RPMI8226 (cell line): ENCODE results near the gene GALNT2.
A peak's percentile ranks its signal among the peaks of the same experiment; 100 is the strongest.

Experiments
- DNase-seq: peaks from one replicate; pipeline ENCODE4 v3.0.0-alpha.2; 2015

Gene GALNT2

GRCh38 chr1:230097370-230097769, 30.3 kb downstream of the GALNT2 start:
- no peak for DNase-seq

GRCh38 chr1:230098723-230099122, 31.7 kb downstream of the GALNT2 start:
- no peak for DNase-seq

- DNase-seq = no peak
Measured at GRCh38 chr1:230099465-230099864, 32.4 kb downstream of the GALNT2 start.

- no peak for DNase-seq
Measured at GRCh38 chr1:230100932-230101331, 33.9 kb downstream of the GALNT2 start.

GRCh38 chr1:230101556-230101955, 34.5 kb downstream of the GALNT2 start:
- no peak for DNase-seq

- DNase-seq = no peak
Measured at GRCh38 chr1:230102046-230102445, 35.0 kb downstream of the GALNT2 start.

- DNase-seq = no peak
Measured at GRCh38 chr1:230102472-230102871, 35.4 kb downstream of the GALNT2 start.

GRCh38 chr1:230103306-230104173, 36.5 kb downstream of the GALNT2 start:
- DNase-seq = no peak

GRCh38 chr1:230104395-230105244, 37.6 kb downstream of the GALNT2 start:
- DNase-seq = peak; percentile 92

- no peak for DNase-seq
Measured at GRCh38 chr1:230105245-230105753, 38.3 kb downstream of the GALNT2 start.

GRCh38 chr1:230105754-230106625, 39.0 kb downstream of the GALNT2 start:
- no peak for DNase-seq

- DNase-seq = no peak
Measured at GRCh38 chr1:230107941-230108340, 40.9 kb downstream of the GALNT2 start.

GRCh38 chr1:230108580-230108979, 41.5 kb downstream of the GALNT2 start:
- no peak for DNase-seq

GRCh38 chr1:230109066-230109465, 42.0 kb downstream of the GALNT2 start:
- no peak for DNase-seq

- peak; percentile 96 for DNase-seq
Measured at GRCh38 chr1:230109895-230110667, 43.0 kb downstream of the GALNT2 start.

- no peak for DNase-seq
Measured at GRCh38 chr1:230110971-230111370, 43.9 kb downstream of the GALNT2 start.

- peak; percentile 75 for DNase-seq
Measured at GRCh38 chr1:230112131-230112701, 45.2 kb downstream of the GALNT2 start.

GRCh38 chr1:230112782-230113181, 45.7 kb downstream of the GALNT2 start:
- DNase-seq = no peak

- DNase-seq = no peak
Measured at GRCh38 chr1:230113235-230113592, 46.2 kb downstream of the GALNT2 start.

- DNase-seq = no peak
Measured at GRCh38 chr1:230113593-230114236, 46.7 kb downstream of the GALNT2 start.

GRCh38 chr1:230114237-230114651, 47.2 kb downstream of the GALNT2 start:
- DNase-seq = no peak
